Neutrophil (primary cell): ENCODE measurements around the gene SNX6.

Source experiments
- H3K27ac ChIP-seq: fragments of 200-600 bp; sonication (generic); 2 replicates; pipeline ENCODE4 v1.5.1; 2016; ENCODE audit warnings: mild to moderate bottlenecking, moderate library complexity
- H3K27me3 ChIP-seq: fragments of 200-600 bp; sonication (generic); 2 replicates; pipeline ENCODE4 v1.6.0; 2016; ENCODE audit warnings: mild to moderate bottlenecking
- H3K36me3 ChIP-seq: fragments of 200-600 bp; sonication (generic); 2 replicates; pipeline ENCODE4 v1.5.1; 2017
- H3K4me1 ChIP-seq, 2 experiments: fragments of 200-600 bp in 1 of 2; sonication (generic) in 1 of 2; 1 replicate in 1 of 2; 2 replicates in 1 of 2; pipeline versions ENCODE4 v1.5.1 to v1.6.1; 2013 to 2016; ENCODE audit warnings: low read depth in 1 of 2, low read length in 1 of 2, mild to moderate bottlenecking in 1 of 2, moderate library complexity in 1 of 2; ENCODE audit not compliant: control insufficient read depth in 1 of 2, insufficient read depth in 1 of 2
- H3K4me3 ChIP-seq, 2 experiments: fragments of 200-600 bp in 1 of 2; sonication (generic) in 1 of 2; 1 replicate in 1 of 2; 2 replicates in 1 of 2; pipeline ENCODE4 v1.5.1; 2013 to 2016; ENCODE audit warnings: low read depth in 1 of 2, low read length in 1 of 2, mild to moderate bottlenecking in 1 of 2, moderate library complexity in 1 of 2
- H3K9me3 ChIP-seq: fragments of 200-600 bp; sonication (generic); 2 replicates; pipeline ENCODE4 v1.5.1; 2016
- TF ChIP-seq, protein P1 (sequence below): fragments of 200-600 bp; sonication (generic); IDR thresholded peaks from 2 replicates; pipeline ENCODE4 v1.5.1; 2016; ENCODE audit warnings: antibody characterized with exemption

Gene SNX6

DNA sequence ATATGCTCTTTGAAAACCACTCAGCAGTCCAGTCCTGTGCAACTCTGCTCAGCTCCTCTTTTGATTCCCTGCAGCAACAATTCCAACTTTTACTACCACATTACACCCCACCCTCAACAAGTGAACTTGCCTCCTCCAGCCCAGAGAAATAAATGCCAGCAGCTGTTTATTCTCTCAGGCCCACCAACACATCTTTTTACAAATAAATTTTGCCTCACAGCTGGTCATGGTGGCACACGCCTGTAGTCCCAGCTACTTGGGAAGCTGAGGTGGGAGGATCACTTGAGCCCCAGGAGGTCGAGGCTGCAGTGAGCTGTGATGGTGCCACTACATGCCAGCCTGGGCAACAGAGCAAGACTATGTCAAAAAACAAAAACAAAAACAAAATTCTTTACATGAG, 9.8 kb downstream of the SNX6 start:
- TF ChIP-seq, protein P1, sequence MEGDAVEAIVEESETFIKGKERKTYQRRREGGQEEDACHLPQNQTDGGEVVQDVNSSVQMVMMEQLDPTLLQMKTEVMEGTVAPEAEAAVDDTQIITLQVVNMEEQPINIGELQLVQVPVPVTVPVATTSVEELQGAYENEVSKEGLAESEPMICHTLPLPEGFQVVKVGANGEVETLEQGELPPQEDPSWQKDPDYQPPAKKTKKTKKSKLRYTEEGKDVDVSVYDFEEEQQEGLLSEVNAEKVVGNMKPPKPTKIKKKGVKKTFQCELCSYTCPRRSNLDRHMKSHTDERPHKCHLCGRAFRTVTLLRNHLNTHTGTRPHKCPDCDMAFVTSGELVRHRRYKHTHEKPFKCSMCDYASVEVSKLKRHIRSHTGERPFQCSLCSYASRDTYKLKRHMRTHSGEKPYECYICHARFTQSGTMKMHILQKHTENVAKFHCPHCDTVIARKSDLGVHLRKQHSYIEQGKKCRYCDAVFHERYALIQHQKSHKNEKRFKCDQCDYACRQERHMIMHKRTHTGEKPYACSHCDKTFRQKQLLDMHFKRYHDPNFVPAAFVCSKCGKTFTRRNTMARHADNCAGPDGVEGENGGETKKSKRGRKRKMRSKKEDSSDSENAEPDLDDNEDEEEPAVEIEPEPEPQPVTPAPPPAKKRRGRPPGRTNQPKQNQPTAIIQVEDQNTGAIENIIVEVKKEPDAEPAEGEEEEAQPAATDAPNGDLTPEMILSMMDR = no peak
- no peaks in the 10 kb centered on the region for H3K9me3 ChIP-seq
- no peaks in the 10 kb centered on the region for H3K27me3 ChIP-seq
- peaks cover 59% of the 10 kb centered on the region for H3K36me3 ChIP-seq
- H3K4me3 ChIP-seq = no peak overlapping the region
- H3K4me1 ChIP-seq = peaks cover 5 to 19% of the 10 kb centered on the region in 2 experiments
- H3K27ac ChIP-seq = no peak overlapping the region

DNA sequence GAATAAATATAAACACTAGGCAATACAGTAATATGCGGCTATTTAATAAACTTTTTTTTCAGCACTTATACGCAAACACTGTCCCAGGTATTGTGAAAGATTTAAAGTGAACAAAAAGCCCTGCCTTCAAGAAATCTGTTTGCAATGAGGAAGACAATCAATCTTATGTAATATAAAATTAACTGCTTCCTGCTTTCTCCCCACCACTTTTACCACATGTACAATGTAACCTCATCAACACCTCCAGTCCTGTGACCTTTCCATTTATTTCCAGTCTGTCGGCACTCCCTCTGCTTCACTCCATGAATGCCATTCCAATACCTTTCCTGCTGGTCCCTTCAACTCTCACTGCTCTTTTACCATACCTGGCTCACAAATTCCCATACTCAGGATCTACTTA, 10.5 kb downstream of the SNX6 start:
- Histone ChIP-seq H3K9me3 (no peaks in the 10 kb centered on the region), H3K27ac (no peak overlapping the region), H3K4me3 (no peak overlapping the region), H3K4me1 (peaks cover 5 to 19% of the 10 kb centered on the region in 2 experiments), H3K27me3 (no peaks in the 10 kb centered on the region), H3K36me3 (peaks cover 53% of the 10 kb centered on the region)
- TF ChIP-seq, protein P1 = no peak

DNA sequence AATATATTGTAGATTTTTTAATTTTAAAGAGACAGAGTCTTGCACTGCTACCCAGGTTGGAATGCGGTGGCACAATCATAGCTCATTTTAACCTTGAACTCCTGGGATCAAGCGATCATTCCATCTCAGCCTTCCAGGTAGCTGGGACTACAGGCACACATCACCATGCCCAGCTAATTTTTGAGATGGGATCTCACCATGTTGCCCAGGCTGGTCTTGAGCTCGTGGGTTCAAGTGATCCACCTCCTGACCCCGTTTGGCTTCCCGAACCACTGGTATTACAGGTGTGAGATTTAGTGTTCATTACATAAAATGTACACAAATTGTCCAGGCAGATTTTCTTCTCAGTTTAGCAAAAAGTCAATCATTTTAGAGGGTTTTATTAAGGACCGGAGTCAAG, 13.6 kb downstream of the SNX6 start:
- TF ChIP-seq, protein P1 = no peak

DNA sequence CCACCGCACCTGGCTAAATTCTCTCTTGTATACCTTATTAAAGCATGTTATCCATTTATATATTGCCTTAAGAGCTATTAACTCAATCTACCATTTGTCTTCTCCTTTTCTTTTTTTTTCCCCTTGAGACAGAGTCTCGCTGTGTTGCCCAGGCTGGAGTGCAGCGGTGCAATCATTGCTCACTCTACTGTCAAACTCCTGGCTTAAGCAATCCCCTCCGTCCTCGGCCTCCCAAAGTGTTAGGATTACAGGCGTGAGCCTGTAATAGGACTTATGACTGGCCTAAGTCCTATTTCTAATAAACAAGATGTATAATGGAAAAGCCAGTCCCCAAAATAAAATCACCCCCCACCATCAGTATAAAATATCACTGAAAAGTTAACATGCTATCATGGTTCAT, 14.4 kb downstream of the SNX6 start:
- Histone ChIP-seq H3K27ac (no peak overlapping the region), H3K4me3 (no peak overlapping the region), H3K36me3 (peaks cover 44% of the 10 kb centered on the region), H3K27me3 (no peaks in the 10 kb centered on the region), H3K4me1 (peaks cover 5 to 19% of the 10 kb centered on the region in 2 experiments), H3K9me3 (no peaks in the 10 kb centered on the region)
- TF ChIP-seq, protein P1 = no peak

More for the DNA sequence above, 13.6 kb downstream of the SNX6 start:
- Histone ChIP-seq H3K27me3 (no peaks in the 10 kb centered on the region), H3K4me3 (no peak overlapping the region), H3K36me3 (peaks cover 44% of the 10 kb centered on the region), H3K4me1 (peaks cover 5 to 19% of the 10 kb centered on the region in 2 experiments), H3K9me3 (no peaks in the 10 kb centered on the region), H3K27ac (no peak overlapping the region)

DNA sequence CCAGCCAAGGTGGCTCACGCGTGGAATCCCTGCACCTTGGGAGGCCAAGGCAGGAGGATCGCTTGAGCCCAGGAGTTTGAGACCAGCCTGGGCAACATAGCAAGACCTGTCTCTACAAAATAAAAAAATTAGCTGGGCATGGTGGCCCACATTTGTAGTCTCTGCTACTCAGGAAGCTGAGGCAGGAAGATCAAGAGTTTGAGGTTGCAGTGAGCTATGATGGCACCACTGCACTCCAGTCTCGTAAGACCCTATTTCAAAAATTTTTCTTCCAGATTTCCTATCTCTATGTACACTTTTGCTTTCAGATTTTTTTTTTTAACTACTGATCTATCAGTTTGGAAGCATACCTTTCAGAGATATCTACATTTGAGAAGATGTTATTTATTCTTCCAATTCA, 15.3 kb downstream of the SNX6 start:
- no peak overlapping the region for H3K4me3 ChIP-seq
- H3K27me3 ChIP-seq = no peaks in the 10 kb centered on the region
- H3K4me1 ChIP-seq = peaks cover 3 to 13% of the 10 kb centered on the region in 2 experiments
- no peak overlapping the region for H3K27ac ChIP-seq
- no peaks in the 10 kb centered on the region for H3K9me3 ChIP-seq
- TF ChIP-seq, protein P1 = no peak
- H3K36me3 ChIP-seq = peaks cover 39% of the 10 kb centered on the region

DNA sequence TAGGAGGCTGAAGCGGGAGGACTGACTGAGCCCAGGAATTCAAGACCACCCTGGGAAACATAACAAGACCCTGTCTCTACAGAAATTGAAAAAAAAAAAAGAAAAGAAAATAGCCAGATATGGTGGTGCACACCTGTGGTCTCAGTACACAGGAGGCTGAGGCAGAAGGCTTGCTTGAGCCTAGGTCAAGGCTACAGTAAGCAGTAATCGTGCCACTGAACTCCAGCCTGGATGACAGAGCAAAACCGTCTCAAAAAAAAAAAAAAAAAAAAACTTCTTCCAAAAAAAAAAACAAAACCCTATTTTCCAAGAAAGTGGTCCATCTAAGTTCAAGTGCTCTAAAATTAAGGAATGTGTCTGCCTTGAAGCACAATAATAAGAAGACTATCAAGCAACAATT, 19.8 kb downstream of the SNX6 start:
- TF ChIP-seq, protein P1 = no peak
- Histone ChIP-seq H3K27me3 (no peaks in the 10 kb centered on the region), H3K4me3 (no peak overlapping the region), H3K36me3 (peaks cover 53% of the 10 kb centered on the region), H3K4me1 (peaks cover 5 to 8% of the 10 kb centered on the region in 2 experiments), H3K27ac (no peak overlapping the region), H3K9me3 (no peaks in the 10 kb centered on the region)
